K562 (cell line): ENCODE data around the gene LRRC25. TPM values are rescaled to one million over a fixed set of nuclear protein-coding genes. Genes with fewer than 3 reads are reported as not detected.

Source experiments
- ATF7 ChIP-seq: fragments of 450-650 bp; IDR thresholded peaks from 2 replicates; pipeline ENCODE4 v1.7.1; 2014; ENCODE audit warnings: mild to moderate bottlenecking, moderate library complexity
- CBX2 ChIP-seq: fragments of 200-600 bp; sonication (generic); IDR thresholded peaks from one replicate; pipeline ENCODE4 v1.6.1; 2012; ENCODE audit warnings: mild to moderate bottlenecking, low read length, inconsistent platforms; ENCODE audit not compliant: insufficient read depth, poor library complexity, severe bottlenecking
- COPS2 ChIP-seq: fragments of 450-650 bp; conservative IDR thresholded peaks from 2 replicates; pipeline ENCODE4 v1.6.1; 2016; ENCODE audit warnings: mild to moderate bottlenecking, moderate library complexity
- FOXJ2 ChIP-seq: fragments of 200-800 bp; sonication (Bioruptor generic); IDR thresholded peaks from 2 replicates; pipeline ENCODE4 v1.6.1; 2016; ENCODE audit warnings: missing genetic modification characterization, missing compliant biosample characterization
- GATAD2A ChIP-seq: fragments of 450-650 bp; IDR thresholded peaks from 2 replicates; pipeline ENCODE4 v1.6.1; 2017
- MCM7 ChIP-seq, 2 experiments: fragments of 450-650 bp; IDR thresholded peaks; 2 replicates each; pipeline ENCODE4 v1.6.1; 2016 to 2018
- NELFE ChIP-seq: IDR thresholded peaks from 2 replicates; pipeline ENCODE4 v1.6.1; 2011; ENCODE audit warnings: mild to moderate bottlenecking; ENCODE audit not compliant: insufficient read depth, insufficient read length
- PCBP1 ChIP-seq: fragments of 200-400 bp; formaldehyde crosslinking; IDR thresholded peaks from 2 replicates; pipeline ENCODE4 v1.6.1; 2018; ENCODE audit warnings: mild to moderate bottlenecking, low read depth, low read length; ENCODE audit not compliant: poor library complexity, severe bottlenecking
- RBM25 ChIP-seq: fragments of 200-400 bp; formaldehyde crosslinking; IDR thresholded peaks from 2 replicates; pipeline ENCODE4 v1.6.1; 2018; ENCODE audit warnings: low read length, low read depth, moderate library complexity; ENCODE audit not compliant: severe bottlenecking
- ZNF354B ChIP-seq: fragments of 250-450 bp; sonication (Bioruptor Pico); IDR thresholded peaks from 2 replicates; pipeline ENCODE4 v1.4.0; 2020
- ZNF717 ChIP-seq: fragments of 250-450 bp; sonication (Bioruptor Pico); IDR thresholded peaks from 2 replicates; pipeline ENCODE4 v1.5.0; 2021
- polyA plus RNA-seq, 8 experiments: library from polyadenylated mRNA; depleted of rRNA in 4 of 8; stranded (reverse) in 5 of 8; unstranded in 3 of 8; fragments of >200 nt; fragmentation: Nextera tagmentation in 2 of 8; fragmentation: Illumina TruSeq in 1 of 8; extraction: Ambion mirVana in 2 of 8; extraction: Trizol in 1 of 8; gene quantifications; 2 replicates each; pipeline versions ENCODE4 v1.2.1 to v1.2.3, GENCODE V29; 2011 to 2014; ENCODE audit warnings: inconsistent platforms in 1 of 8, missing spikeins in 1 of 8
- total RNA-seq, 7 experiments: library from RNA; depleted of rRNA in 6 of 7; stranded (reverse); fragments of >200 nt in 6 of 7; fragmentation: Illumina TruSeq in 2 of 7; extraction: Trizol in 2 of 7; gene quantifications; 2 replicates each; pipeline versions ENCODE4 v1.2.1 to v1.2.3, GENCODE V29; 2011 to 2021; ENCODE audit warnings: low replicate concordance in 1 of 7
- TF ChIP-seq, protein P1 (sequence below): fragments of 450-650 bp; formaldehyde crosslinking; IDR thresholded peaks from 2 replicates; pipeline ENCODE4 v1.4.0; 2022; ENCODE audit warnings: missing genetic modification characterization
- TF ChIP-seq, protein P2 (sequence below): fragments of 250-450 bp; sonication (Bioruptor Pico); IDR thresholded peaks from 2 replicates; pipeline ENCODE4 v1.4.0; 2020
- TF ChIP-seq, protein P3 (sequence below): fragments of 250-450 bp; sonication (Bioruptor Pico); IDR thresholded peaks from 2 replicates; pipeline ENCODE4 v1.4.0; 2020; ENCODE audit warnings: borderline replicate concordance
- TF ChIP-seq, protein P4 (sequence below): fragments of 250-450 bp; sonication (Bioruptor Pico); IDR thresholded peaks from 2 replicates; pipeline ENCODE4 v1.6.1; 2021; ENCODE audit warnings: mild to moderate bottlenecking
- TF ChIP-seq, protein P5 (sequence below): sonication (generic); IDR thresholded peaks from 2 replicates; pipeline ENCODE4 v1.6.1; 2016

The LRRC25 gene
- total and polyA plus RNA-seq, 9 of the 15 experiments (the other 6 are each of a cell fraction or from before 2014, with no cell fraction given): 0.07 to 0.36 (median 0.10) TPM; not detected in 3

DNA sequence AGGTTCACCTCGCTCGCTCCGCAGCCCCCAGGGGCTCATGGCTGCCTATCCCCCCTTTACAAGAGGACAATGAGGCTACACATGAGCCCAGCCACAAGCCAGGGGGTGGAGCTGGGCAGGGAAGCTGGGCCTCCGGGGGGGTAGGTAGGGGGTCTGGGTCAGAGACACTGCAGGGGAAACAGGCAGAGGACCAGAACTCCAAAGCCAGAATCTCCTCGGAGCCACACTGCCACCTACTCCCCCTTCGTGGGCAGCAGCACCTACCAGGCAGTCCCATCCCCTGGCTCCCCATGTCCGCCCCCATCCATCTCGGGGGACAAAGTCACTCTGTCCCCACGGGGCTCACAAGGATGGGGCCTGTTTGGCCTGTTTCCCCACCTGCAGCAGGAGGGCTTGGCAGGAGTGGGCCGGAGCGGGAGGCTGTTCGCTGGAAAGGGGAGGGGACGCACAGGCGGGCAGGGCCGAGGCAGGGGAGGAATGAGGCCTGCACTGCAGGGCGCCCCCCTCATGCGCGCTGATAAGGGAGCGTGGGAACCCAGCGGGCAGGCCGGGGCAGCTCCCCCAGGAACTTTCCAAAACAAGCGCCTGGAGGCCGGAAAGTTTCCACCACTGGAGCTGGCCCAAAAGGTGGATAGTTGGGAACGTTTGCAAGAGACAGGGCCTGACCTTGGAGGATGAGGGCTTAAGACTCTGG, 41.1 kb upstream of the LRRC25 start (continued):
- TF ChIP-seq, protein P1, sequence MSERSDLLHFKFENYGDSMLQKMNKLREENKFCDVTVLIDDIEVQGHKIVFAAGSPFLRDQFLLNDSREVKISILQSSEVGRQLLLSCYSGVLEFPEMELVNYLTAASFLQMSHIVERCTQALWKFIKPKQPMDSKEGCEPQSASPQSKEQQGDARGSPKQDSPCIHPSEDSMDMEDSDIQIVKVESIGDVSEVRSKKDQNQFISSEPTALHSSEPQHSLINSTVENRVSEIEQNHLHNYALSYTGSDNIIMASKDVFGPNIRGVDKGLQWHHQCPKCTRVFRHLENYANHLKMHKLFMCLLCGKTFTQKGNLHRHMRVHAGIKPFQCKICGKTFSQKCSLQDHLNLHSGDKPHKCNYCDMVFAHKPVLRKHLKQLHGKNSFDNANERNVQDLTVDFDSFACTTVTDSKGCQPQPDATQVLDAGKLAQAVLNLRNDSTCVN: no peak
- no peak for TF ChIP-seq ZNF717
- TF ChIP-seq, protein P2, sequence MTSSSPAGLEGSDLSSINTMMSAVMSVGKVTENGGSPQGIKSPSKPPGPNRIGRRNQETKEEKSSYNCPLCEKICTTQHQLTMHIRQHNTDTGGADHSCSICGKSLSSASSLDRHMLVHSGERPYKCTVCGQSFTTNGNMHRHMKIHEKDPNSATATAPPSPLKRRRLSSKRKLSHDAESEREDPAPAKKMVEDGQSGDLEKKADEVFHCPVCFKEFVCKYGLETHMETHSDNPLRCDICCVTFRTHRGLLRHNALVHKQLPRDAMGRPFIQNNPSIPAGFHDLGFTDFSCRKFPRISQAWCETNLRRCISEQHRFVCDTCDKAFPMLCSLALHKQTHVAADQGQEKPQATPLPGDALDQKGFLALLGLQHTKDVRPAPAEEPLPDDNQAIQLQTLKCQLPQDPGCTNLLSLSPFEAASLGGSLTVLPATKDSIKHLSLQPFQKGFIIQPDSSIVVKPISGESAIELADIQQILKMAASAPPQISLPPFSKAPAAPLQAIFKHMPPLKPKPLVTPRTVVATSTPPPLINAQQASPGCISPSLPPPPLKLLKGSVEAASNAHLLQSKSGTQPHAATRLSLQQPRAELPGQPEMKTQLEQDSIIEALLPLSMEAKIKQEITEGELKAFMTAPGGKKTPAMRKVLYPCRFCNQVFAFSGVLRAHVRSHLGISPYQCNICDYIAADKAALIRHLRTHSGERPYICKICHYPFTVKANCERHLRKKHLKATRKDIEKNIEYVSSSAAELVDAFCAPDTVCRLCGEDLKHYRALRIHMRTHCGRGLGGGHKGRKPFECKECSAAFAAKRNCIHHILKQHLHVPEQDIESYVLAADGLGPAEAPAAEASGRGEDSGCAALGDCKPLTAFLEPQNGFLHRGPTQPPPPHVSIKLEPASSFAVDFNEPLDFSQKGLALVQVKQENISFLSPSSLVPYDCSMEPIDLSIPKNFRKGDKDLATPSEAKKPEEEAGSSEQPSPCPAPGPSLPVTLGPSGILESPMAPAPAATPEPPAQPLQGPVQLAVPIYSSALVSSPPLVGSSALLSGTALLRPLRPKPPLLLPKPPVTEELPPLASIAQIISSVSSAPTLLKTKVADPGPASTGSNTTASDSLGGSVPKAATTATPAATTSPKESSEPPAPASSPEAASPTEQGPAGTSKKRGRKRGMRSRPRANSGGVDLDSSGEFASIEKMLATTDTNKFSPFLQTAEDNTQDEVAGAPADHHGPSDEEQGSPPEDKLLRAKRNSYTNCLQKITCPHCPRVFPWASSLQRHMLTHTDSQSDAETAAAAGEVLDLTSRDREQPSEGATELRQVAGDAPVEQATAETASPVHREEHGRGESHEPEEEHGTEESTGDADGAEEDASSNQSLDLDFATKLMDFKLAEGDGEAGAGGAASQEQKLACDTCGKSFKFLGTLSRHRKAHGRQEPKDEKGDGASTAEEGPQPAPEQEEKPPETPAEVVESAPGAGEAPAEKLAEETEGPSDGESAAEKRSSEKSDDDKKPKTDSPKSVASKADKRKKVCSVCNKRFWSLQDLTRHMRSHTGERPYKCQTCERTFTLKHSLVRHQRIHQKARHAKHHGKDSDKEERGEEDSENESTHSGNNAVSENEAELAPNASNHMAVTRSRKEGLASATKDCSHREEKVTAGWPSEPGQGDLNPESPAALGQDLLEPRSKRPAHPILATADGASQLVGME: no peak
- no peak for TF ChIP-seq NELFE
- no peak for TF ChIP-seq ZNF354B (CRISPR knock-in tag)
- no peak for TF ChIP-seq MCM7 (IDR thresholded peaks at IDR 0.05)
- TF ChIP-seq PCBP1: no peak
- TF ChIP-seq, protein P3, sequence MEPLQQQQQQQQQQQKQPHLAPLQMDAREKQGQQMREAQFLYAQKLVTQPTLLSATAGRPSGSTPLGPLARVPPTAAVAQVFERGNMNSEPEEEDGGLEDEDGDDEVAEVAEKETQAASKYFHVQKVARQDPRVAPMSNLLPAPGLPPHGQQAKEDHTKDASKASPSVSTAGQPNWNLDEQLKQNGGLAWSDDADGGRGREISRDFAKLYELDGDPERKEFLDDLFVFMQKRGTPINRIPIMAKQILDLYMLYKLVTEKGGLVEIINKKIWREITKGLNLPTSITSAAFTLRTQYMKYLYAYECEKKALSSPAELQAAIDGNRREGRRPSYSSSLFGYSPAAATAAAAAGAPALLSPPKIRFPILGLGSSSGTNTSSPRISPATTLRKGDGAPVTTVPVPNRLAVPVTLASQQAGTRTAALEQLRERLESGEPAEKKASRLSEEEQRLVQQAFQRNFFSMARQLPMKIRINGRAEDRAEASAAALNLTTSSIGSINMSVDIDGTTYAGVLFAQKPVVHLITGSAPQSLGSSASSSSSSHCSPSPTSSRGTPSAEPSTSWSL (CRISPR knock-in tag): no peak
- TF ChIP-seq CBX2: no peak
- peak; percentile 91; the same call in 1 of the 2 replicates for TF ChIP-seq GATAD2A
- TF ChIP-seq, protein P4, sequence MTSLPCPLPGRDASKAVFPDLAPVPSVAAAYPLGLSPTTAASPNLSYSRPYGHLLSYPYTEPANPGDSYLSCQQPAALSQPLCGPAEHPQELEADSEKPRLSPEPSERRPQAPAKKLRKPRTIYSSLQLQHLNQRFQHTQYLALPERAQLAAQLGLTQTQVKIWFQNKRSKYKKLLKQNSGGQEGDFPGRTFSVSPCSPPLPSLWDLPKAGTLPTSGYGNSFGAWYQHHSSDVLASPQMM (CRISPR knock-in tag): no peak
- TF ChIP-seq, protein P5, sequence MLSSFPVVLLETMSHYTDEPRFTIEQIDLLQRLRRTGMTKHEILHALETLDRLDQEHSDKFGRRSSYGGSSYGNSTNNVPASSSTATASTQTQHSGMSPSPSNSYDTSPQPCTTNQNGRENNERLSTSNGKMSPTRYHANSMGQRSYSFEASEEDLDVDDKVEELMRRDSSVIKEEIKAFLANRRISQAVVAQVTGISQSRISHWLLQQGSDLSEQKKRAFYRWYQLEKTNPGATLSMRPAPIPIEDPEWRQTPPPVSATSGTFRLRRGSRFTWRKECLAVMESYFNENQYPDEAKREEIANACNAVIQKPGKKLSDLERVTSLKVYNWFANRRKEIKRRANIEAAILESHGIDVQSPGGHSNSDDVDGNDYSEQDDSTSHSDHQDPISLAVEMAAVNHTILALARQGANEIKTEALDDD: no peak
- no peak; the same call in 1 of the 2 replicates for TF ChIP-seq FOXJ2 (tag)
- no peak for TF ChIP-seq COPS2
- TF ChIP-seq ATF7: 0 out of 2 replicates have a peak, but pooled peaks have one; percentile 34
- TF ChIP-seq RBM25: no peak
